Endothelial cell (in vitro differentiated cells): Measurements from ENCODE around the gene C19orf73. TPM values are rescaled to one million over a fixed set of nuclear protein-coding genes. Genes with fewer than 3 reads are reported as not detected.

ENCODE experiments used
- DNase-seq: peaks from one replicate; pipeline ENCODE4 v3.0.0; 2021; ENCODE audit warnings: low spot score
- H3K27ac Mint-ChIP-seq: one replicate; pipeline ENCODE4 v1.8.0; 2021; ENCODE audit warnings: mixed read lengths, inconsistent platforms; ENCODE audit not compliant: unreplicated experiment
- H3K27me3 Mint-ChIP-seq: one replicate; pipeline ENCODE4 v1.8.0; 2021; ENCODE audit warnings: mild to moderate bottlenecking, moderate library complexity, mixed read lengths, inconsistent platforms; ENCODE audit not compliant: unreplicated experiment
- H3K36me3 Mint-ChIP-seq: one replicate; pipeline ENCODE4 v1.8.0; 2021; ENCODE audit warnings: mild to moderate bottlenecking, low read depth, mixed read lengths, inconsistent platforms; ENCODE audit not compliant: unreplicated experiment
- H3K4me1 Mint-ChIP-seq: one replicate; pipeline ENCODE4 v1.8.0; 2021; ENCODE audit warnings: mild to moderate bottlenecking, mixed read lengths, inconsistent platforms; ENCODE audit not compliant: unreplicated experiment
- H3K4me3 Mint-ChIP-seq: one replicate; pipeline ENCODE4 v1.8.0; 2021; ENCODE audit warnings: mild to moderate bottlenecking, mixed read lengths, inconsistent platforms; ENCODE audit not compliant: unreplicated experiment
- H3K9me3 Mint-ChIP-seq: one replicate; pipeline ENCODE4 v1.8.0; 2021; ENCODE audit warnings: mixed read lengths, inconsistent platforms; ENCODE audit not compliant: unreplicated experiment
- CTCF ChIP-seq: fragments of 200-600 bp; sonication (generic); IDR thresholded peaks from one replicate; pipeline ENCODE4 v1.5.0; 2021; ENCODE audit warnings: antibody characterized with exemption; ENCODE audit not compliant: unreplicated experiment
- total RNA-seq: library from RNA; stranded (reverse); fragmentation: NEBNext Ultra II Directional; extraction: Animal tissue kit (Norgen Biotek cat#: 25700); gene quantifications from one replicate; pipeline ENCODE4 v1.2.1, GENCODE V29; 2021; ENCODE audit not compliant: unreplicated experiment

C19orf73 gene
- total RNA-seq, 1 donor from 2014 or later, result 0.51 TPM

GRCh38 chr19:49073514-49074378 lies 45.2 kb downstream of the C19orf73 start:
- Mint-ChIP-seq H3K36me3 (peaks cover 22% of the 10 kb centered on the region), H3K27me3 (peaks cover 20% of the 10 kb centered on the region), H3K27ac (no peak overlapping the region), H3K4me1 (peaks cover 3% of the 10 kb centered on the region), H3K9me3 (no peaks in the 10 kb centered on the region), H3K4me3 (peak overlapping the region; percentile 0)
- TF ChIP-seq CTCF, result no peak
- no peak for DNase-seq

DNA sequence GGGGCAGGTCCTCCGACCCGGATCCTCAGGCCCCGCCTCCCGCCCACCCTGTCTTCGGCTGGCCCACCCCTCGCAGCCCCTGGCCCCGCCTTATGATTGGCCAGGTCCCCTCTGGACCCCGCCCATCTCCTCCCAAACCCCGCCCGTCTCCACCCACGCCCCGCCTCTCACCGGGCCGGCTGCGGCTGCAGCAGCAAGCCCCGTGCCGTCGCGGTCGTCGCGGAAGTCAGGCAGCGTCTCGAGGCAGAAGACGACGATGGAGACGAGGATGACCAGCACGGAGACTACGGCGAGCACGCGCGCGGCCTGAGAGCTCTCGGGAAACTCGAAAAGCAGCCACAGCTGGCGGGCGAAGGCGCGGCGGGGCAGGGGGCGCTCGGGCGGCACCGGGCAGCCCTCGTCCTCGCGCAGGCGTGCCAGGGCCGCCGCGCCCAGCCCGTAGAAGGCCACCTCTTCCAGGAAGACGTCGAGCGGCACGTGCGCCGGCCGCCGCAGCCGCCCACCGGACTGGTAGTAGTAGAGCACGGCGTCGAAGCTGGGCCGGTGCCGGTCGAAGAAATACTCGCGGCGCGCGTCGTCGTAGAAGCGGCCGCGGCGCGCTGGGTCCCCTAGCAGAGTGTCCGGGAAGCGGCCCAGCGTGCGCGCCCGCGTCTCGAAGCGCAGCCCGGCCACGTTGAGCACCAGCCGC lies 46.9 kb downstream of the C19orf73 start:
- Mint-ChIP-seq H3K4me3 (no peak overlapping the region), H3K9me3 (no peaks in the 10 kb centered on the region), H3K27ac (no peak overlapping the region), H3K27me3 (peaks cover 20% of the 10 kb centered on the region), H3K4me1 (peaks cover 3% of the 10 kb centered on the region), H3K36me3 (peaks cover 22% of the 10 kb centered on the region)
- no peak for DNase-seq
- no peak for TF ChIP-seq CTCF

GRCh38 chr19:49070416-49070815 lies 48.5 kb downstream of the C19orf73 start:
- H3K27me3 Mint-ChIP-seq, result peaks cover 26% of the 10 kb centered on the region
- H3K9me3 Mint-ChIP-seq, result no peaks in the 10 kb centered on the region
- H3K4me3 Mint-ChIP-seq, result peak overlapping the region; percentile 29

GRCh38 chr19:49069026-49069425 lies 49.9 kb downstream of the C19orf73 start:
- Mint-ChIP-seq H3K4me1 (peaks cover 5% of the 10 kb centered on the region), H3K9me3 (no peaks in the 10 kb centered on the region), H3K27ac (no peak overlapping the region), H3K4me3 (peak overlapping the region; percentile 6), H3K27me3 (peaks cover 26% of the 10 kb centered on the region), H3K36me3 (peaks cover 22% of the 10 kb centered on the region)
- TF ChIP-seq CTCF, result no peak
- DNase-seq, result no peak

More at GRCh38 chr19:49070416-49070815, 48.5 kb downstream of the C19orf73 start:
- Mint-ChIP-seq H3K27ac (no peak overlapping the region), H3K36me3 (peaks cover 22% of the 10 kb centered on the region), H3K4me1 (peaks cover 5% of the 10 kb centered on the region)
- no peak for TF ChIP-seq CTCF
- no peak for DNase-seq

Other genes with a start within 250 kb of the C19orf73 start
- gene PPP1R15A, start 246.7 kb downstream of the C19orf73 start, total RNA-seq, result 65.8 TPM
- gene TULP2, start 220.4 kb downstream of the C19orf73 start, total RNA-seq, result 4.3 TPM
- gene NUCB1, start 218.8 kb downstream of the C19orf73 start, total RNA-seq, result 244 TPM
- 1.0 TPM for gene DHDH, start 185.4 kb downstream of the C19orf73 start, total RNA-seq
- gene BAX, start 164.3 kb downstream of the C19orf73 start, total RNA-seq, result 286 TPM
- gene FTL, start 153.8 kb downstream of the C19orf73 start, total RNA-seq, result 1,109 TPM
- gene GYS1, start 125.8 kb downstream of the C19orf73 start, total RNA-seq, result 45.7 TPM
- gene RUVBL2, start 125.3 kb downstream of the C19orf73 start, total RNA-seq, result 80.6 TPM
- gene LHB, start 102.1 kb downstream of the C19orf73 start, total RNA-seq, result 1.4 TPM
- gene CGB3, start 94.8 kb downstream of the C19orf73 start, total RNA-seq, result not detected
- gene CGB2, start 87.3 kb downstream of the C19orf73 start, total RNA-seq, result not detected
- not detected for gene CGB1, start 82.2 kb downstream of the C19orf73 start, total RNA-seq
- not detected for gene CGB5, start 75.3 kb downstream of the C19orf73 start, total RNA-seq
- not detected for gene CGB8, start 70.0 kb downstream of the C19orf73 start, total RNA-seq
- gene CGB7, start 61.4 kb downstream of the C19orf73 start, total RNA-seq, result not detected
- not detected for gene NTF4, start 54.3 kb downstream of the C19orf73 start, total RNA-seq
- gene KCNA7, start 46.4 kb downstream of the C19orf73 start, total RNA-seq, result not detected
- gene SNRNP70, start 33.7 kb downstream of the C19orf73 start, total RNA-seq, result 203 TPM
- 5.8 TPM for gene LIN7B, start 4.8 kb downstream of the C19orf73 start, total RNA-seq
- 19.7 TPM for gene PPFIA3, start 401 bp upstream of the C19orf73 start, total RNA-seq
- 0.72 TPM for gene HRC, start 36.3 kb upstream of the C19orf73 start, total RNA-seq
- 75.3 TPM for gene TRPM4, start 38.6 kb upstream of the C19orf73 start, total RNA-seq
- 4.0 TPM for gene SLC6A16, start 206.0 kb upstream of the C19orf73 start, total RNA-seq
- gene CD37, start 216.3 kb upstream of the C19orf73 start, total RNA-seq, result not detected
- 167 TPM for gene TEAD2, start 243.3 kb upstream of the C19orf73 start, total RNA-seq
- gene DKKL1, start 244.7 kb upstream of the C19orf73 start, total RNA-seq, result 2.2 TPM